Central memory CD8-positive, alpha-beta T cell (primary cell): ENCODE results near the gene PEX10.

ENCODE experiments used
- ATAC-seq: fragments of 150-1000 bp; cut with Tn5 transposase; replicated peaks from 2 replicates; pipeline ENCODE4 v1.10.0; 2022; ENCODE audit warnings: mild to moderate bottlenecking, moderate FRiP score, moderate number of reproducible peaks; ENCODE audit not compliant: poor library complexity, severe bottlenecking; ENCODE audit errors: extremely low read depth
- DNase-seq, 2 donors: peaks; one replicate each; pipeline ENCODE4 v3.0.0; 2021; ENCODE audit warnings: low spot score in 2 of 2
- H3K27ac Mint-ChIP-seq: one replicate; pipeline ENCODE4 v1.8.0; 2022; ENCODE audit warnings: low read depth, mild to moderate bottlenecking, moderate library complexity, mixed read lengths
- H3K27me3 Mint-ChIP-seq: one replicate; pipeline ENCODE4 v1.8.0; 2022; ENCODE audit warnings: mixed read lengths
- H3K36me3 Mint-ChIP-seq: one replicate; pipeline ENCODE4 v1.8.0; 2022; ENCODE audit warnings: mild to moderate bottlenecking, moderate library complexity, mixed read lengths; ENCODE audit not compliant: insufficient read depth
- H3K4me1 Mint-ChIP-seq: one replicate; pipeline ENCODE4 v1.8.0; 2022; ENCODE audit warnings: mixed read lengths
- H3K4me3 Mint-ChIP-seq: one replicate; pipeline ENCODE4 v1.8.0; 2022; ENCODE audit warnings: mild to moderate bottlenecking, moderate library complexity, mixed read lengths
- H3K9me3 Mint-ChIP-seq: one replicate; pipeline ENCODE4 v1.8.0; 2022; ENCODE audit warnings: mixed read lengths

Gene PEX10

DNA sequence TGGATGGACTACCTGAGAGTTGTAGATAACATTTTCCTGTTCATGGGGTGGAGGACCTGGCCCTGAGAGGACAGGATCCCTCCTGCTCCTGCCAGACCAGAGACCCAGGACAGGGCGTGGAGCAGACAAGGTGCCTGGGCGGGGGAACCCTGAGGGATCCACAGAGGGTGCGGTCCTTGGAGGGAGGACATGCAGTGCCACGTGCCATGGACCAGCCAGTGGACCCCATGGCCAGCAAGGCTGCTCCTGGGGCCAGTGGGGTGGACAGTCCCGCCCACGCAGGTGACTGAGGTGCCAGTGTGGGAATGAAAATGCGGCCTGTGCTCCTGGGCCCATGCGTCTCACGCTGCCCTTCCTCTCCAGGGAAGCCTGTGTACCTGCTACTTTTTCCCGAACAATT lies 17.1 kb downstream of the PEX10 start:
- peaks cover 32% of the 10 kb centered on the region for H3K4me1 Mint-ChIP-seq
- no peak overlapping the region for H3K4me3 Mint-ChIP-seq
- H3K9me3 Mint-ChIP-seq = no peaks in the 10 kb centered on the region

DNA sequence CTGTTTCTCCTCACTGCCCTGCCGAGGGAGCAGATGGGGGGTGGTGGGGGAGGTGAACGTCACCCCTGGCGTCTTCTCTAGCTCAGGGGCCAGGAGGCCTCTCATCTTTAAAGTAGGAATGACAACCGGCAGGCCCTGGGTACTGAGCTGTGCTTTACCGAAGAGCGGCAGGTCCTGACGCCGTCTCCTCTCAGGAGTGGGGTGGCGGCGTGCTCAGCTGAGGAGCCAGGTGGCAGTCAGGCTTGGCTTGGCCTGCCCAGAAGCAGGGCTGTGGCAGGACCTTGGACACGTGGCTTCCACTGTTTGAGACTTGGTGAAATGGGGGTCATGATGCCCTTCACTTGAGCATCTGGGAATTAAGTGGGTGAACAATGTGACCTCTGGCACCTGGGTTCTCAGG lies 17.6 kb downstream of the PEX10 start:
- H3K4me1 Mint-ChIP-seq = peaks cover 31% of the 10 kb centered on the region
- H3K27me3 Mint-ChIP-seq = no peaks in the 10 kb centered on the region
- DNase-seq (no peak), ATAC-seq (no peak)
- no peak overlapping the region for H3K27ac Mint-ChIP-seq
- H3K4me3 Mint-ChIP-seq = no peak overlapping the region
- peaks cover 41% of the 10 kb centered on the region for H3K36me3 Mint-ChIP-seq
- H3K9me3 Mint-ChIP-seq = no peaks in the 10 kb centered on the region

More for the DNA sequence above, 17.1 kb downstream of the PEX10 start:
- Mint-ChIP-seq H3K27me3 (no peaks in the 10 kb centered on the region), H3K36me3 (peaks cover 40% of the 10 kb centered on the region), H3K27ac (no peak overlapping the region)
- ATAC-seq (no peak), DNase-seq (no peak)

GRCh38 chr1:2394220-2394619 lies 18.1 kb downstream of the PEX10 start:
- peaks cover 31% of the 10 kb centered on the region for H3K4me1 Mint-ChIP-seq

DNA sequence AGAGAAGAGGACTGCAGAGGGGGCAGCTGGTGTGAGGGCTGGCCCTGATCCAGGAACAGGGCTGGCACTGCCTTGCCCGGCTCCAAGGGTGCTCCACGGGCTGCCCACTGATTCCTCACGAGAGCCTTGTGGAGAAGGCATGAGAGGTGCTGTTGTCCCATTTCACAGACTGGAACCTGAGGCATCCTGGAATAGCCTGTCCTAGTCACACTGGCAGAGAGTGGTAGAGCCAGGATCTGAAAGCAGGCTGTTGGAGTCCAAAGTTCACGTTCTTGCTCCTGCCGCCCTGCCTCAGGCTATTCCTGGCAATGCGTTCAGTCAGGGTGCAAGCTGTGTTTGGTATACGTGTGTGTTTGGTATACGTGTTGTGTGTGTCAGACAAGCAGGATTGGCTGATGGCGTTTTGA lies 18.9 kb downstream of the PEX10 start:
- Mint-ChIP-seq H3K9me3 (no peaks in the 10 kb centered on the region), H3K4me1 (peaks cover 31% of the 10 kb centered on the region), H3K4me3 (peak overlapping the region; percentile 85), H3K27ac (peak overlapping the region; percentile 92), H3K27me3 (no peaks in the 10 kb centered on the region), H3K36me3 (peaks cover 34% of the 10 kb centered on the region)
- DNase-seq (no peak), ATAC-seq (no peak)

More at GRCh38 chr1:2394220-2394619, 18.1 kb downstream of the PEX10 start:
- H3K36me3 Mint-ChIP-seq = peaks cover 39% of the 10 kb centered on the region
- H3K27ac Mint-ChIP-seq = no peak overlapping the region
- H3K27me3 Mint-ChIP-seq = no peaks in the 10 kb centered on the region
- no peak for ATAC-seq
- no peaks in the 10 kb centered on the region for H3K9me3 Mint-ChIP-seq
- H3K4me3 Mint-ChIP-seq = no peak overlapping the region
- no peak for DNase-seq

GRCh38 chr1:2392686-2393085 lies 19.7 kb downstream of the PEX10 start:
- peaks cover 34% of the 10 kb centered on the region for H3K36me3 Mint-ChIP-seq
- ATAC-seq (no peak), DNase-seq (no peak)
- peak overlapping the region; percentile 92 for H3K27ac Mint-ChIP-seq
- peaks cover 31% of the 10 kb centered on the region for H3K4me1 Mint-ChIP-seq
- no peaks in the 10 kb centered on the region for H3K9me3 Mint-ChIP-seq
- H3K27me3 Mint-ChIP-seq = no peaks in the 10 kb centered on the region
- peak overlapping the region; percentile 85 for H3K4me3 Mint-ChIP-seq

GRCh38 chr1:2391931-2392509 lies 20.3 kb downstream of the PEX10 start:
- peaks cover 31% of the 10 kb centered on the region for H3K4me1 Mint-ChIP-seq
- peaks cover 30% of the 10 kb centered on the region for H3K36me3 Mint-ChIP-seq
- no peaks in the 10 kb centered on the region for H3K27me3 Mint-ChIP-seq
- peak overlapping the region; percentile 92 for H3K27ac Mint-ChIP-seq
- DNase-seq = no peak
- peak overlapping the region; percentile 85 for H3K4me3 Mint-ChIP-seq
- peak; percentile 12 for ATAC-seq
- H3K9me3 Mint-ChIP-seq = no peaks in the 10 kb centered on the region

DNA sequence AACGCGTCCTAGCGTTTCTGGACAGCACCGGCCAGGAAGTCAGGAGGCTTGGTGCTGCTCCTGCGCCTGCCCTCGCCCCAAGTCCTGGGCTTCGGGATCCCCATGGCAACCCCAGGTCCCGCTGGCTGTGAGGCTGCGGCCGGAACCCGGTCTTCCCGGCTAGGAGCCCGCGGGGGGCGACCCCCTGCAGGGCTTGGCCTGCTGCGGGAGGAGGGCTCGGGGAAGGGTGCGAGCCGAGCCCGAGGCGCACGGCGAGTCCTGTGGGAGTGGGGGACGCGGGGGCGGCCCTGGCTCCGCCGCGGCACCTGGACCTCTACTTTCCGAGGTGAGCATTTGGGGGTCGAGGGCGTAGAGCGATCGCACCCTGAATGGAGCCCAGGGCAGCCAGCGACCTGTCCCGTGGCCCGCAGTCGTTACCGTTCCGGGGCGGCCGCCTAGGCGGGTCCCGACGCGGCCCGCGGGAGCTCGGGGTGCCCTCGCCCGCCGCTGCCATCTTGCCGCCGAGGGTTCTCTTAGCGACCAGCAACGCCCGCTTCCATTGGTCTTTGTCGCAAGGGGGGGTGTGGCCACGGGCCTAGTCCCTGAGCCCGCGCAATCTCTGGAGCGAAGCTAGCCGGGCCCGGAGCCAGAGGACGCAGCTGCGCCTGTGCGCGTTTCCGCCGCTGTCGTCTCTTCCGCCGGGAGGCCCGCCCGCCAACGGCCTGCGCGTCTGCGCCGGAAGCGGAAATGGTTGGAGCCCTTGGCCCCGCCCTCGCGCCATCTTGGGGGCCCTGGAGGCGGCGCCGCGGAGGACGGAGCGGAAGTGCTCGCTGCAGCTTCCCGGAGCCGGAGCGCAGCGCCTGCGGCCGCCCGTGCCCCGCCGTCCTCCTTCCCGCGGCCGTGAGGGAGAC lies 21.1 kb downstream of the PEX10 start, which contains the start of the genes MORN1 and RER1:
Gene MORN1, minus strand, starts transcription at position 514 of the 890 bp plus-strand sequence. Its CDS starts 21 bp downstream, at position 493.
Gene RER1, plus strand, starts transcription at position 801 of the 890 bp plus-strand sequence. CDS start 3,950 bp downstream, outside the sequence.
- H3K36me3 Mint-ChIP-seq = peaks cover 25% of the 10 kb centered on the region
- ATAC-seq = peak; percentile 98
- H3K27me3 Mint-ChIP-seq = no peaks in the 10 kb centered on the region
- no peaks in the 10 kb centered on the region for H3K9me3 Mint-ChIP-seq
- DNase-seq = peak; percentile 95 to 98
- peaks cover 31% of the 10 kb centered on the region for H3K4me1 Mint-ChIP-seq
- H3K4me3 Mint-ChIP-seq = peak within 1 kb of the TSS; percentile 85
- H3K27ac Mint-ChIP-seq = peak within 1 kb of the TSS; percentile 92

- no peaks in the 10 kb centered on the region for H3K9me3 Mint-ChIP-seq
- peaks cover 16% of the 10 kb centered on the region for H3K36me3 Mint-ChIP-seq
- no peaks in the 10 kb centered on the region for H3K27me3 Mint-ChIP-seq
- DNase-seq (no peak), ATAC-seq (no peak)
- H3K27ac Mint-ChIP-seq = no peak overlapping the region
- peaks cover 24% of the 10 kb centered on the region for H3K4me1 Mint-ChIP-seq
- peak overlapping the region; percentile 85 for H3K4me3 Mint-ChIP-seq
Measured at GRCh38 chr1:2389644-2390043, 22.7 kb downstream of the PEX10 start.

DNA sequence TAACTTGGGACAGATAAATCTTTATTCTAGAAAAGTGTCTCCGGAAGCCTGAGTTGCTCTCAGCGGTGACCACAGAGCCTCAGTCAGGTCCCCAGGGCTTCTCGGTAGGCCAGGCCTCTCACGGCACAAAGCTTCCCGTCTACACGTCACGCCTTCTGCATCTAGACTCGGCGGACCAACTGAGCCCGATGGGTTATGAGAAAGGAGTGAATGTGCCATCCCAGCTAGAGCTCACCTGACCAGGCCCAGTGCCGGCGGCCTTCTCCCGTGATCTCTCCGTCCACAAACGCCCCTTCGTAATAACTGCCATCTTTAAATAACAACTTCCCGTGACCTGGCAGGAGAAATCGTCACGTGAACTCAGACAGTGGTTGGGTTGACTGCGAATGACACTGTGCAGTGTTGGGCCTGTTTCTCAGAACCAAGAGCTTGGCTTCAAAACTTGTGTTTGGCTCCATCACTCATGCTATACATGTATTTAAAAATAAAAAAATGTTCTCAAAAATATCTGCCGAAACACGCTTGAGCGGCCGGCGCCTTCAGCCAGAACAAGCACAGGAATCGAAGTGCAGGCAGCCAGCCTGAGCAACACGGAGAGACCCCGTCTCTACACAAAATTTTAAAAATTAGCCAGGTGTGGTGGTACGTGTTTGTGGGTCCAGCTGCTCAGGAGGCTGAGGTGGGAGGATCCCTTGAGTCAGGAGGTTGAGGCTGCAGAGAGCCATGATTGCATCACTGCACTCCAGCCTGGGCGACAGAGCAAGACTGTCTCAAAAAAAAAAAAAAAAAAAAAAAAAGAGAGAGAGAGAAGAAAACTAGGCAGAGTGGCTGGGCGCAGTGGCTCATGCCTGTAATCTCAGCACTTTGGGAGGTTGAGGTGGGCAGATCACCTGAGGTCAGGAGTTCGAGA lies 24.1 kb downstream of the PEX10 start:
- H3K4me3 Mint-ChIP-seq = no peak overlapping the region

GRCh38 chr1:2386636-2387611 lies 25.4 kb downstream of the PEX10 start:
- no peak for DNase-seq
- Mint-ChIP-seq H3K27me3 (no peaks in the 10 kb centered on the region), H3K9me3 (no peaks in the 10 kb centered on the region), H3K27ac (no peak overlapping the region), H3K36me3 (peaks cover 9% of the 10 kb centered on the region), H3K4me3 (no peak overlapping the region), H3K4me1 (no peaks in the 10 kb centered on the region)
- ATAC-seq = no peak

More for the DNA sequence above, 24.1 kb downstream of the PEX10 start:
- Mint-ChIP-seq H3K4me1 (peaks cover 11% of the 10 kb centered on the region), H3K36me3 (peaks cover 12% of the 10 kb centered on the region), H3K27me3 (no peaks in the 10 kb centered on the region), H3K27ac (peak overlapping the region; percentile 46), H3K9me3 (no peaks in the 10 kb centered on the region)
- ATAC-seq = no peak
- no peak for DNase-seq

GRCh38 chr1:2385606-2386280 lies 26.6 kb downstream of the PEX10 start:
- peaks cover 5% of the 10 kb centered on the region for H3K36me3 Mint-ChIP-seq
- H3K4me3 Mint-ChIP-seq = no peak overlapping the region

More at GRCh38 chr1:2385606-2386280, 26.6 kb downstream of the PEX10 start:
- Mint-ChIP-seq H3K9me3 (no peaks in the 10 kb centered on the region), H3K27me3 (no peaks in the 10 kb centered on the region), H3K27ac (peak overlapping the region; percentile 16), H3K4me1 (no peaks in the 10 kb centered on the region)
- DNase-seq = no peak
- no peak for ATAC-seq
